OCI-LY7 (cell line): ENCODE results near the gene REEP6. TPM values are rescaled to one million over a fixed set of nuclear protein-coding genes. Genes with fewer than 3 reads are reported as not detected.
A peak's percentile ranks its signal among the peaks of the same experiment; 100 is the strongest.

Experiments used
- BruUV-seq: library from RNA; stranded (reverse); fragments of 400-500 nt; replicated peaks from 2 replicates; lab custom pipeline; 2021; lab: Mats Ljungman, UMichigan
- CTCF ChIA-PET: fragments of 300-600 bp; sonication (Branson Sonifier 250); formaldehyde crosslinking; loops from one replicate; lab custom pipeline; 2022; ENCODE audit warnings: antibody characterized with exemption; ENCODE audit not compliant: unreplicated experiment; lab: Charles Lee
- POLR2A ChIA-PET: fragments of 300-600 bp; sonication (Branson Sonifier 250); formaldehyde crosslinking; loops from one replicate; lab custom pipeline; 2022; ENCODE audit warnings: antibody characterized with exemption; lab: Charles Lee
- DNase-seq: peaks from one replicate; pipeline ENCODE4 v3.0.0-alpha.2; 2015; ENCODE audit warnings: low spot score
- H2AFZ ChIP-seq: fragments of 200-600 bp; sonication (generic), shearing (Covaris generic); 2 replicates; pipeline ENCODE4 v1.6.1; 2014; ENCODE audit warnings: mild to moderate bottlenecking, antibody characterized with exemption, low read length, moderate library complexity
- H3K27ac ChIP-seq: fragments of 200-600 bp; sonication (generic); 2 replicates; pipeline ENCODE4 v1.5.1; 2014; ENCODE audit warnings: mixed run types, low read depth, mild to moderate bottlenecking, moderate library complexity, low read length, inconsistent platforms; ENCODE audit not compliant: poor library complexity, severe bottlenecking
- H3K36me3 ChIP-seq: fragments of 200-600 bp; sonication (generic); 2 replicates; pipeline ENCODE4 v1.6.1; 2014; ENCODE audit warnings: mild to moderate bottlenecking, antibody characterized with exemption, low read length, moderate library complexity, mixed read lengths; ENCODE audit not compliant: insufficient read depth
- H3K4me1 ChIP-seq: fragments of 200-600 bp; sonication (generic); 2 replicates; pipeline ENCODE4 v1.5.1; 2014; ENCODE audit warnings: mild to moderate bottlenecking, low read length; ENCODE audit not compliant: insufficient read depth, poor library complexity, severe bottlenecking
- H3K4me2 ChIP-seq: fragments of 200-600 bp; sonication (generic); 2 replicates; pipeline ENCODE4 v1.6.1; 2014; ENCODE audit warnings: mild to moderate bottlenecking, low read length
- H3K4me3 ChIP-seq: fragments of 200-600 bp; sonication (generic); 2 replicates; pipeline ENCODE4 v1.5.1; 2014; ENCODE audit warnings: mild to moderate bottlenecking, low read depth, low read length; ENCODE audit not compliant: poor library complexity, severe bottlenecking
- H3K79me2 ChIP-seq: fragments of 200-600 bp; sonication (generic); 2 replicates; pipeline ENCODE4 v1.6.1; 2016; ENCODE audit warnings: low read depth, mild to moderate bottlenecking, low read length, moderate library complexity, mixed read lengths; ENCODE audit not compliant: insufficient read depth
- H3K9me2 ChIP-seq: fragments of 200-600 bp; sonication (generic); 2 replicates; pipeline ENCODE4 v1.6.1; 2016; ENCODE audit warnings: mild to moderate bottlenecking, low read length, mixed read lengths; ENCODE audit not compliant: insufficient read depth
- H3K9me3 ChIP-seq: fragments of 200-600 bp; sonication (generic); 2 replicates; pipeline ENCODE4 v1.6.1; 2014; ENCODE audit warnings: mild to moderate bottlenecking, mixed run types, low read length, mixed read lengths
- H4K20me1 ChIP-seq: fragments of 200-600 bp; sonication (generic); 2 replicates; pipeline ENCODE4 v1.6.1; 2014; ENCODE audit warnings: mild to moderate bottlenecking, antibody characterized with exemption, low read length, moderate library complexity, mixed read lengths; ENCODE audit not compliant: insufficient read depth
- CTCF ChIP-seq: fragments of 200-600 bp; sonication (generic); conservative IDR thresholded peaks from 2 replicates; pipeline ENCODE4 v1.5.1; 2014; ENCODE audit warnings: mild to moderate bottlenecking, antibody characterized with exemption, low read length, moderate library complexity, mixed read lengths
- EZH2phosphoT487 ChIP-seq: fragments of 200-600 bp; sonication (generic); IDR thresholded peaks from 2 replicates; pipeline ENCODE4 v1.6.1; 2018; ENCODE audit warnings: low read depth, borderline replicate concordance, mild to moderate bottlenecking, mixed run types, antibody characterized with exemption, low read length, moderate library complexity, mixed read lengths
- intact Hi-C: fragments of 100-400 bp; cut with micrococcal nuclease; formaldehyde crosslinking; loops from one replicate; pipeline ENCODE4 v1.10.0; 2022; ENCODE audit not compliant: unreplicated experiment
- total RNA-seq, 2 experiments: library from RNA; depleted of rRNA in 1 of 2; stranded (reverse); fragments of >200 nt in 1 of 2; shearing (Covaris generic) in 1 of 2; gene quantifications; 2 replicates each; pipeline ENCODE4 v1.2.3, GENCODE V29; 2014 to 2022

REEP6 gene
- total RNA-seq, 2 experiments from 2014 or later = 1.3 to 3.6 TPM

GRCh38 chr19:1513499-1514294 is 22.7 kb downstream of the REEP6 start:
- no peaks in the 10 kb centered on the region for H3K9me3 ChIP-seq
- BruUV-seq = no TSS peak
- ChIA-PET CTCF (no interaction called here), POLR2A (interaction anchor here (0.7 kb wide), 1 partner anchor 94 kb away, joined by 5 read pairs; no protein-coding TSS in a partner anchor)
- no peaks in the 10 kb centered on the region for H3K79me2 ChIP-seq
- H3K4me1 ChIP-seq = no peaks in the 10 kb centered on the region
- no peak overlapping the region for H2AFZ ChIP-seq
- no peaks in the 10 kb centered on the region for H4K20me1 ChIP-seq
- H3K4me3 ChIP-seq = no peak overlapping the region
- H3K36me3 ChIP-seq = no peaks in the 10 kb centered on the region
- intact Hi-C loops = no loop called here
- DNase-seq = peak; percentile 55
- TF ChIP-seq EZH2phosphoT487 (no peak), CTCF (peak; percentile 76)
- H3K27ac ChIP-seq = no peak overlapping the region
- no peak overlapping the region for H3K4me2 ChIP-seq
- no peaks in the 10 kb centered on the region for H3K9me2 ChIP-seq

- Histone ChIP-seq H3K4me3 (no peak overlapping the region), H3K36me3 (no peaks in the 10 kb centered on the region), H3K9me2 (no peaks in the 10 kb centered on the region), H3K9me3 (no peaks in the 10 kb centered on the region), H3K4me2 (no peak overlapping the region), H2AFZ (no peak overlapping the region), H3K79me2 (no peaks in the 10 kb centered on the region), H3K27ac (no peak overlapping the region), H4K20me1 (no peaks in the 10 kb centered on the region), H3K4me1 (no peaks in the 10 kb centered on the region)
- POLR2A ChIA-PET = interaction anchor here (0.7 kb wide), 2 partner anchors 95 to 486 kb away, joined by 5 read pairs; no protein-coding TSS in a partner anchor
- TF ChIP-seq EZH2phosphoT487 = no peak
- TF ChIP-seq CTCF = no peak
- DNase-seq = no peak
- intact Hi-C loops = no loop called here
- no TSS peak for BruUV-seq
- CTCF ChIA-PET = no interaction called here
These were observed 23.3 kb downstream of the REEP6 start for GRCh38 chr19:1514295-1514661.
